ENCODE results near the gene TUBA1B.

- TF ChIP-seq CTCF (conservative IDR thresholded peaks at IDR 0.05; ENCODE audit: low read depth, low read length) (no peak), EZH2 (IDR thresholded peaks at IDR 0.05; ENCODE audit: borderline replicate concordance, low read depth, low read length, poor library complexity, severe bottlenecking) (no peak)
Observed at GRCh38 chr12:49111206-49111605, 20.0 kb downstream of the TUBA1B start.
